GM12865 (cell line): Measurements from ENCODE around the gene TREML1.

ENCODE experiments used
- DNase-seq: peaks from one replicate; pipeline ENCODE4 v3.0.0; 2010; ENCODE audit warnings: low read depth
- H3K4me3 ChIP-seq: 2 replicates; pipeline ENCODE4 v1.5.1; 2011; ENCODE audit warnings: mild to moderate bottlenecking, low read depth, low read length, control low read depth
- CTCF ChIP-seq: IDR thresholded peaks from 2 replicates; pipeline ENCODE4 v1.5.1; 2011; ENCODE audit warnings: low read length, control low read depth, low read depth, inconsistent platforms; ENCODE audit not compliant: insufficient read depth; ENCODE audit errors: missing control alignments

TREML1 gene

GRCh38 chr6:41187924-41188886, 34.1 kb upstream of the TREML1 start:
- H3K4me3 ChIP-seq: no peak overlapping the region
- DNase-seq: no peak
- no peak for TF ChIP-seq CTCF

GRCh38 chr6:41186031-41186562, 31.9 kb upstream of the TREML1 start:
- no peak for DNase-seq
- no peak for TF ChIP-seq CTCF
- H3K4me3 ChIP-seq: no peak overlapping the region

GRCh38 chr6:41184761-41185160, 30.6 kb upstream of the TREML1 start:
- DNase-seq: no peak
- no peak overlapping the region for H3K4me3 ChIP-seq
- no peak for TF ChIP-seq CTCF

GRCh38 chr6:41182069-41183034, 28.2 kb upstream of the TREML1 start:
- TF ChIP-seq CTCF: peak; percentile 65
- peak; percentile 74 for DNase-seq
- H3K4me3 ChIP-seq: no peak overlapping the region

GRCh38 chr6:41181566-41181965, 27.4 kb upstream of the TREML1 start:
- no peak overlapping the region for H3K4me3 ChIP-seq
- no peak for DNase-seq
- no peak for TF ChIP-seq CTCF

GRCh38 chr6:41179163-41179562, 25.0 kb upstream of the TREML1 start:
- no peak for TF ChIP-seq CTCF
- no peak for DNase-seq

More at GRCh38 chr6:41179163-41179562, 25.0 kb upstream of the TREML1 start:
- H3K4me3 ChIP-seq: no peak overlapping the region
